Measurements from ENCODE around the gene SIAH1.

DNA sequence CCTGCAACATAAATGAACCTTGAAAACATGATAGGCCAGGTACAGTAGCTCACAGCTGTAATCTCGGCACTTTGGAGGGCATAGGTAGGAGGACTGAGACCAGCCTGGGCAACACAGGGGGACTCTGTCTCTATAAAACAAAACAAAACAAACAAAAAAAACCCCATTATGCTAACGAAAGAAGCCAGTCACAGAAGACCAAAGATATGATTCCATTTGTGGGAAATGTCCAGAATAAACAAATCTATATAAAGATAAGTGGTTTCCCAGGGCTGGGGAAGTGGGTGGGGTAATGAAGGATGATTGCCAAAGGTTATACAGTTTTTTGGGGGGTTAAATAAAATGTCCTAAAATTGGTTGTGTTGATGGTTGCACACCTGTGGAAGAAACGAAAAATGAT lies 36.5 kb upstream of the SIAH1 start:
- TF ChIP-seq POLR2A (IDR thresholded peaks at IDR 0.05) = no peak
- TF ChIP-seq, protein P1, sequence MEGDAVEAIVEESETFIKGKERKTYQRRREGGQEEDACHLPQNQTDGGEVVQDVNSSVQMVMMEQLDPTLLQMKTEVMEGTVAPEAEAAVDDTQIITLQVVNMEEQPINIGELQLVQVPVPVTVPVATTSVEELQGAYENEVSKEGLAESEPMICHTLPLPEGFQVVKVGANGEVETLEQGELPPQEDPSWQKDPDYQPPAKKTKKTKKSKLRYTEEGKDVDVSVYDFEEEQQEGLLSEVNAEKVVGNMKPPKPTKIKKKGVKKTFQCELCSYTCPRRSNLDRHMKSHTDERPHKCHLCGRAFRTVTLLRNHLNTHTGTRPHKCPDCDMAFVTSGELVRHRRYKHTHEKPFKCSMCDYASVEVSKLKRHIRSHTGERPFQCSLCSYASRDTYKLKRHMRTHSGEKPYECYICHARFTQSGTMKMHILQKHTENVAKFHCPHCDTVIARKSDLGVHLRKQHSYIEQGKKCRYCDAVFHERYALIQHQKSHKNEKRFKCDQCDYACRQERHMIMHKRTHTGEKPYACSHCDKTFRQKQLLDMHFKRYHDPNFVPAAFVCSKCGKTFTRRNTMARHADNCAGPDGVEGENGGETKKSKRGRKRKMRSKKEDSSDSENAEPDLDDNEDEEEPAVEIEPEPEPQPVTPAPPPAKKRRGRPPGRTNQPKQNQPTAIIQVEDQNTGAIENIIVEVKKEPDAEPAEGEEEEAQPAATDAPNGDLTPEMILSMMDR (IDR thresholded peaks at IDR 0.05) = no peak
